OCI-LY7 (cell line): Measurements from ENCODE around the gene SIGLEC9. TPM values are rescaled to one million over a fixed set of nuclear protein-coding genes. Genes with fewer than 3 reads are reported as not detected.

Source experiments
- BruUV-seq: library from RNA; stranded (reverse); fragments of 400-500 nt; replicated peaks from 2 replicates; lab custom pipeline; 2021; lab: Mats Ljungman, UMichigan
- CTCF ChIA-PET: fragments of 300-600 bp; sonication (Branson Sonifier 250); formaldehyde crosslinking; loops from one replicate; lab custom pipeline; 2022; ENCODE audit warnings: antibody characterized with exemption; ENCODE audit not compliant: unreplicated experiment; lab: Charles Lee
- POLR2A ChIA-PET: fragments of 300-600 bp; sonication (Branson Sonifier 250); formaldehyde crosslinking; loops from one replicate; lab custom pipeline; 2022; ENCODE audit warnings: antibody characterized with exemption; lab: Charles Lee
- DNase-seq: peaks from one replicate; pipeline ENCODE4 v3.0.0-alpha.2; 2015; ENCODE audit warnings: low spot score
- H2AFZ ChIP-seq: fragments of 200-600 bp; sonication (generic), shearing (Covaris generic); 2 replicates; pipeline ENCODE4 v1.6.1; 2014; ENCODE audit warnings: mild to moderate bottlenecking, antibody characterized with exemption, low read length, moderate library complexity
- H3K27ac ChIP-seq: fragments of 200-600 bp; sonication (generic); 2 replicates; pipeline ENCODE4 v1.5.1; 2014; ENCODE audit warnings: mixed run types, low read depth, mild to moderate bottlenecking, moderate library complexity, low read length, inconsistent platforms; ENCODE audit not compliant: poor library complexity, severe bottlenecking
- H3K36me3 ChIP-seq: fragments of 200-600 bp; sonication (generic); 2 replicates; pipeline ENCODE4 v1.6.1; 2014; ENCODE audit warnings: mild to moderate bottlenecking, antibody characterized with exemption, low read length, moderate library complexity, mixed read lengths; ENCODE audit not compliant: insufficient read depth
- H3K4me1 ChIP-seq: fragments of 200-600 bp; sonication (generic); 2 replicates; pipeline ENCODE4 v1.5.1; 2014; ENCODE audit warnings: mild to moderate bottlenecking, low read length; ENCODE audit not compliant: insufficient read depth, poor library complexity, severe bottlenecking
- H3K4me2 ChIP-seq: fragments of 200-600 bp; sonication (generic); 2 replicates; pipeline ENCODE4 v1.6.1; 2014; ENCODE audit warnings: mild to moderate bottlenecking, low read length
- H3K4me3 ChIP-seq: fragments of 200-600 bp; sonication (generic); 2 replicates; pipeline ENCODE4 v1.5.1; 2014; ENCODE audit warnings: mild to moderate bottlenecking, low read depth, low read length; ENCODE audit not compliant: poor library complexity, severe bottlenecking
- H3K79me2 ChIP-seq: fragments of 200-600 bp; sonication (generic); 2 replicates; pipeline ENCODE4 v1.6.1; 2016; ENCODE audit warnings: low read depth, mild to moderate bottlenecking, low read length, moderate library complexity, mixed read lengths; ENCODE audit not compliant: insufficient read depth
- H3K9me2 ChIP-seq: fragments of 200-600 bp; sonication (generic); 2 replicates; pipeline ENCODE4 v1.6.1; 2016; ENCODE audit warnings: mild to moderate bottlenecking, low read length, mixed read lengths; ENCODE audit not compliant: insufficient read depth
- H3K9me3 ChIP-seq: fragments of 200-600 bp; sonication (generic); 2 replicates; pipeline ENCODE4 v1.6.1; 2014; ENCODE audit warnings: mild to moderate bottlenecking, mixed run types, low read length, mixed read lengths
- H4K20me1 ChIP-seq: fragments of 200-600 bp; sonication (generic); 2 replicates; pipeline ENCODE4 v1.6.1; 2014; ENCODE audit warnings: mild to moderate bottlenecking, antibody characterized with exemption, low read length, moderate library complexity, mixed read lengths; ENCODE audit not compliant: insufficient read depth
- CTCF ChIP-seq: fragments of 200-600 bp; sonication (generic); conservative IDR thresholded peaks from 2 replicates; pipeline ENCODE4 v1.5.1; 2014; ENCODE audit warnings: mild to moderate bottlenecking, antibody characterized with exemption, low read length, moderate library complexity, mixed read lengths
- EZH2phosphoT487 ChIP-seq: fragments of 200-600 bp; sonication (generic); IDR thresholded peaks from 2 replicates; pipeline ENCODE4 v1.6.1; 2018; ENCODE audit warnings: low read depth, borderline replicate concordance, mild to moderate bottlenecking, mixed run types, antibody characterized with exemption, low read length, moderate library complexity, mixed read lengths
- intact Hi-C: fragments of 100-400 bp; cut with micrococcal nuclease; formaldehyde crosslinking; loops from one replicate; pipeline ENCODE4 v1.10.0; 2022; ENCODE audit not compliant: unreplicated experiment
- total RNA-seq, 2 experiments: library from RNA; depleted of rRNA in 1 of 2; stranded (reverse); fragments of >200 nt in 1 of 2; shearing (Covaris generic) in 1 of 2; gene quantifications; 2 replicates each; pipeline ENCODE4 v1.2.3, GENCODE V29; 2014 to 2022

Gene SIGLEC9
- total RNA-seq, 2 experiments from 2014 or later, result not detected

GRCh38 chr19:51159656-51160055 lies 35.0 kb downstream of the SIGLEC9 start:
- Histone ChIP-seq H3K9me2 (no peaks in the 10 kb centered on the region), H2AFZ (no peak overlapping the region), H3K9me3 (no peaks in the 10 kb centered on the region), H3K27ac (no peak overlapping the region), H3K79me2 (no peaks in the 10 kb centered on the region), H3K4me2 (no peak overlapping the region), H3K4me3 (no peak overlapping the region), H4K20me1 (no peaks in the 10 kb centered on the region), H3K36me3 (no peaks in the 10 kb centered on the region), H3K4me1 (no peaks in the 10 kb centered on the region)
- BruUV-seq, result no TSS peak
- ChIA-PET POLR2A (no interaction called here), CTCF (no interaction called here)
- intact Hi-C loops, result no loop called here
- TF ChIP-seq CTCF, result no peak
- TF ChIP-seq EZH2phosphoT487, result no peak
- DNase-seq, result no peak

GRCh38 chr19:51161266-51161665 lies 36.6 kb downstream of the SIGLEC9 start:
- Histone ChIP-seq H3K4me2 (no peak overlapping the region), H3K36me3 (no peaks in the 10 kb centered on the region), H3K9me3 (no peaks in the 10 kb centered on the region), H3K4me1 (no peaks in the 10 kb centered on the region), H3K27ac (no peak overlapping the region), H2AFZ (no peak overlapping the region), H4K20me1 (no peaks in the 10 kb centered on the region), H3K79me2 (no peaks in the 10 kb centered on the region), H3K4me3 (no peak overlapping the region), H3K9me2 (no peaks in the 10 kb centered on the region)
- no TSS peak for BruUV-seq
- ChIA-PET POLR2A (no interaction called here), CTCF (no interaction called here)
- intact Hi-C loops, result no loop called here
- no peak for TF ChIP-seq EZH2phosphoT487
- DNase-seq, result no peak

GRCh38 chr19:51161867-51162496 lies 37.3 kb downstream of the SIGLEC9 start:
- TF ChIP-seq EZH2phosphoT487 (no peak), CTCF (no peak)
- ChIA-PET CTCF (no interaction called here), POLR2A (no interaction called here)
- intact Hi-C loops, result no loop called here
- no TSS peak for BruUV-seq
- H3K36me3 ChIP-seq, result no peaks in the 10 kb centered on the region
- H3K4me3 ChIP-seq, result no peak overlapping the region
- no peak overlapping the region for H3K27ac ChIP-seq
- no peaks in the 10 kb centered on the region for H3K9me3 ChIP-seq
- DNase-seq, result no peak
- H4K20me1 ChIP-seq, result no peaks in the 10 kb centered on the region
- H3K4me2 ChIP-seq, result no peak overlapping the region
- no peaks in the 10 kb centered on the region for H3K79me2 ChIP-seq
- no peaks in the 10 kb centered on the region for H3K9me2 ChIP-seq
- H2AFZ ChIP-seq, result no peak overlapping the region
- H3K4me1 ChIP-seq, result no peaks in the 10 kb centered on the region
